ENCODE measurements around the gene OGT. TPM values are rescaled to one million over a fixed set of nuclear protein-coding genes. Genes with fewer than 3 reads are reported as not detected.
"Not testable (repeated sequence)": the region's sequence is repeated elsewhere in the genome, so short reads cannot be mapped to it uniquely, and the experiment has no call there.

OGT gene
- total and polyA plus RNA-seq, 3 donors from 2014 or later: 48.0 to 154 (median 113) TPM

DNA sequence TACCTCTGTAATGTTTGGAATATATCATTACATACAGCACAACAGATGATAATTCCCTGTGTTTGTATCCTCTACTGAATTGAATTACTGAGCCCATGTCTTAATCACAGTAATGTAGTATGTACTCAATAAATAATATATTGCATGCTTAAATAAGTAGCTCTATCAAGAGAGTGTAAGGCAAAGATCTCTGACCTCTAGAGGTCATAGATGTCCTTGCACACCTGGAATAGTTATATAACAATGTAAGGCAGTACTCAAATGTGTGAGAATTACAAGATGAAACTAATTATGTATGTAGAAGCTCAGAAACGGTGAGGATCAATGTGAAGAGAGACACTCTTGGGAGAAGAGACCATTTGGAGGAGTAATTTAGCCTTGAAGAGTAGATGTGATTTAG is 31.0 kb downstream of the OGT start:
- H3K27ac ChIP-seq: no peak overlapping the region
- H3K4me1 ChIP-seq: no peaks in the 10 kb centered on the region
- no peak overlapping the region for H3K4me3 ChIP-seq
- no peak for DNase-seq
- WGBS, 2 donors: 60 to 74% methylated on average over 1 of the region's 1 CpG
- H3K9me3 ChIP-seq: no peaks in the 10 kb centered on the region
- no peaks in the 10 kb centered on the region for H3K27me3 ChIP-seq
- intact Hi-C loops (cut with DNase I; ENCODE audit: low total_unique reads): no loop called here
- H3K36me3 ChIP-seq (ENCODE audit: low read depth, missing control alignments): no peaks in the 10 kb centered on the region
- TF ChIP-seq, protein P1, sequence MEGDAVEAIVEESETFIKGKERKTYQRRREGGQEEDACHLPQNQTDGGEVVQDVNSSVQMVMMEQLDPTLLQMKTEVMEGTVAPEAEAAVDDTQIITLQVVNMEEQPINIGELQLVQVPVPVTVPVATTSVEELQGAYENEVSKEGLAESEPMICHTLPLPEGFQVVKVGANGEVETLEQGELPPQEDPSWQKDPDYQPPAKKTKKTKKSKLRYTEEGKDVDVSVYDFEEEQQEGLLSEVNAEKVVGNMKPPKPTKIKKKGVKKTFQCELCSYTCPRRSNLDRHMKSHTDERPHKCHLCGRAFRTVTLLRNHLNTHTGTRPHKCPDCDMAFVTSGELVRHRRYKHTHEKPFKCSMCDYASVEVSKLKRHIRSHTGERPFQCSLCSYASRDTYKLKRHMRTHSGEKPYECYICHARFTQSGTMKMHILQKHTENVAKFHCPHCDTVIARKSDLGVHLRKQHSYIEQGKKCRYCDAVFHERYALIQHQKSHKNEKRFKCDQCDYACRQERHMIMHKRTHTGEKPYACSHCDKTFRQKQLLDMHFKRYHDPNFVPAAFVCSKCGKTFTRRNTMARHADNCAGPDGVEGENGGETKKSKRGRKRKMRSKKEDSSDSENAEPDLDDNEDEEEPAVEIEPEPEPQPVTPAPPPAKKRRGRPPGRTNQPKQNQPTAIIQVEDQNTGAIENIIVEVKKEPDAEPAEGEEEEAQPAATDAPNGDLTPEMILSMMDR (IDR thresholded peaks at IDR 0.05): no peak
- TF ChIP-seq POLR2A (IDR thresholded peaks at IDR 0.05): no peak

DNA sequence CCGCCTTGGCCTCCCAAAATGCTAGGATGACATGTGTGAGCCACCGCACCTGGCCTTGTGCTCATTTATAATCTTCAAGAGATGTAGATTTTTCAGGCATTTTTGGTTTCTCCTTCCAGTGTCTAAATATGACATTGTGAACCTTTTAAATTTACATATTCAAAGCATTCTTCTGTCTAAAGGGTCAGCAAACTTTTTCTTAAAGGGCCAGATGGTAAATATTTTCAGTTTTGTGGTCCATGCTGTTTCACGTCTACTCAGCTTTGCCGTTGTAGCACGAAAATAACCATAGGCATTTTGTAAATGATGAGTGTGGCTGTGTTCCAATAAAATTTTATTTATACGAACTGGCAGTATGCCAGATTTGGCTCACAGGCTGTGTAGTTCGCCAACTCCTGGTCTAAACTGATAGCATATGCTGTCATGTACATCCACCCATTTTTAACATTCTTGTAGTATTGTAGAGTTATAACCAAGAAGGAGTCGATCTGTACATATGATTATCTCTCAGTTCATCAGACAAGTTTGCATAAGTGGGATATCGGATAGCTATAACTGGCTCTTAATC is 32.7 kb downstream of the OGT start:
- intact Hi-C loops (cut with DNase I; ENCODE audit: low total_unique reads): no loop called here
- no peaks in the 10 kb centered on the region for H3K27me3 ChIP-seq
- 64% methylated on average over 9 of the region's 9 CpGs for WGBS, 2 donors
- TF ChIP-seq, protein P1 (IDR thresholded peaks at IDR 0.05): no peak
- TF ChIP-seq POLR2A (IDR thresholded peaks at IDR 0.05): no peak
- H3K27ac ChIP-seq: no peak overlapping the region
- no peak for DNase-seq
- H3K9me3 ChIP-seq: no peaks in the 10 kb centered on the region
- no peaks in the 10 kb centered on the region for H3K36me3 ChIP-seq (ENCODE audit: low read depth, missing control alignments)
- no peaks in the 10 kb centered on the region for H3K4me1 ChIP-seq
- H3K4me3 ChIP-seq: no peak overlapping the region

DNA sequence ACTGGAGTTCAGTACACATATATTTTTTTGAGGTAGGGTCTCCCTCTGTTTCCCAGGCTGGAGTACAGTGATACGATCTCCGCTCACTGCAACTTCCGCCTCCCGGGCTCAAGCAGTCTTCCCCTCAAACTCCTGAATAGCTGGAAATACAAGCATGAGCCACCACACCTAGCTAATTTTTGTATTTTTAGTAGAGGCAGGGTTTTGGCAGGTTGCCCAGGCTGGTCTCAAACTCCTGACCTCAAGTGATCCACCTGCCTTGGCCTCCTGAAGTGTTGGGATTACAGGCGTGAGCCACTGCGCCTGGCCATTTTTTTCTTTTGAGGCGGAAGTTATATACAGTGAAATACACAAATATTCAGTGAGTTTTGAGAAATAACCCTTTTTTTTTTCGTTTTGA is 38.5 kb downstream of the OGT start:
- H3K27me3 ChIP-seq; H3K4me3 ChIP-seq; H3K27ac ChIP-seq; intact Hi-C loops (cut with DNase I; ENCODE audit: low total_unique reads); DNase-seq; H3K4me1 ChIP-seq; H3K36me3 ChIP-seq (ENCODE audit: low read depth, missing control alignments); H3K9me3 ChIP-seq: not testable (repeated sequence)
- WGBS, 2 donors: 94 to 96% methylated on average over 8 of the region's 8 CpGs

DNA sequence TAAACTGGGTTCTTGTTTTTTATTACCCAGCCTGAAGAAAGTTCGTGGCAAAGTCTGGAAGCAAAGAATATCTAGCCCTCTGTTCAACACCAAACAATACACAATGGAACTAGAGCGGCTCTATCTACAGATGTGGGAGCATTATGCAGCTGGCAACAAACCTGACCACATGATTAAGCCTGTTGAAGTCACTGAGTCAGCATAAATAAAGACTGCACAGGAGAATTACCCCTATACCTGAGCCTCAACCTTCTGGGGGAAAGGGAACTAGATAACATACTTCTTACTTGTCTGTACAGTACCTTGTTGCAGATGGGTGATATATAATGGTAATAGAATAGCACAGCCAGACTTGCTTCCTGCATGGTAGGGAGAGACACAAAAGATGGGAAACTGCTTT is 40.7 kb downstream of the OGT start:
- Histone ChIP-seq H3K27me3 (no peaks in the 10 kb centered on the region), H3K4me3 (no peak overlapping the region), H3K27ac (no peak overlapping the region), H3K36me3 (ENCODE audit: low read depth, missing control alignments) (no peaks in the 10 kb centered on the region), H3K4me1 (no peaks in the 10 kb centered on the region), H3K9me3 (no peaks in the 10 kb centered on the region)
- 58 to 72% methylated on average over 2 of the region's 2 CpGs for WGBS, 2 donors
- DNase-seq: no peak
- TF ChIP-seq POLR2A (IDR thresholded peaks at IDR 0.05): no peak
- TF ChIP-seq, protein P1 (IDR thresholded peaks at IDR 0.05): no peak
- intact Hi-C loops (cut with DNase I; ENCODE audit: low total_unique reads): no loop called here

DNA sequence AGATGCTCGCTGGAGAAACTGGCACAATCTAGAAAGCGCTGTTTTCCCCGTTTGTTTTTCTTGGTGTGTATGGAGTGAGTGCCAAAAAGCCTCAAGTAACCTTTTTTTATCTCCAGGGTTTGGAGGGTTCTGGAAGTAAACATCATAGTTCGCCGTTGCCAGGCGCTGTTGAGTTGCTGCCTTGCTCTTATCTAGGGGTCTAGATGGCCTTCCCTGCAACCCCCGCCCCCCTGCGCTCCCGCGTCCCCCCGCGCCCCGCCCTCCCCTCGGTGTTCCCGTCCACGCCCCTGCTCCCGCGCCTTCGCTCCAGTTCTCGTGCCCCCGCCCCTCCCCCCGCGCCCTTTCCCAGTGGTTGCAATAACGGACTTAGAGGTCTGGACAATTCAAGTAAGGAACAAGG is 44.8 kb downstream of the OGT start:
- H3K27me3 ChIP-seq: no peaks in the 10 kb centered on the region
- 54 to 73% methylated on average over 9 to 17 of the region's 24 CpGs for WGBS, 2 donors
- H3K4me3 ChIP-seq: peak overlapping the region in 1 of 2 donors; percentile 29
- H3K4me1 ChIP-seq: no peaks in the 10 kb centered on the region
- peak overlapping the region; percentile 45 to 55 for H3K27ac ChIP-seq
- no peaks in the 10 kb centered on the region for H3K36me3 ChIP-seq (ENCODE audit: low read depth, missing control alignments)
- intact Hi-C loops (cut with DNase I; ENCODE audit: low total_unique reads): no loop called here
- TF ChIP-seq, protein P1 (IDR thresholded peaks at IDR 0.05): no peak
- no peak for TF ChIP-seq POLR2A (IDR thresholded peaks at IDR 0.05)
- H3K9me3 ChIP-seq: no peaks in the 10 kb centered on the region
- peak; percentile 74 for DNase-seq
